Neural cell (in vitro differentiated cells): ENCODE results near the gene DIS3L2. TPM values are rescaled to one million over a fixed set of nuclear protein-coding genes. Genes with fewer than 3 reads are reported as not detected.

Experiments
- H2AFZ ChIP-seq: fragments of 200-600, 300-800 bp; sonication (generic), shearing (Covaris generic); 2 replicates; pipeline ENCODE4 v1.6.0; 2014; ENCODE audit warnings: low read depth, mild to moderate bottlenecking, antibody characterized with exemption, low read length, moderate library complexity
- H3F3A ChIP-seq: fragments of 200-600 bp; shearing (Covaris generic); 2 replicates; pipeline ENCODE4 v1.6.1; 2016; ENCODE audit warnings: mild to moderate bottlenecking, moderate library complexity, mixed read lengths, antibody characterized with exemption, low read length; ENCODE audit not compliant: insufficient read depth, poor library complexity, severe bottlenecking
- H3K27ac ChIP-seq: fragments of 200-600, 300-800 bp; sonication (generic), shearing (Covaris generic); 2 replicates; pipeline ENCODE4 v1.5.1; 2014; ENCODE audit warnings: mild to moderate bottlenecking, low read length, moderate library complexity
- H3K27me3 ChIP-seq: fragments of 300-800, 200-600 bp; sonication (generic), shearing (Covaris generic); 2 replicates; pipeline ENCODE4 v1.6.0; 2014; ENCODE audit warnings: mild to moderate bottlenecking, low read depth, low read length, moderate library complexity; ENCODE audit not compliant: insufficient read depth
- H3K36me3 ChIP-seq: fragments of 300-800, 200-600 bp; sonication (generic), shearing (Covaris generic); 2 replicates; pipeline ENCODE4 v1.5.1; 2014; ENCODE audit warnings: mild to moderate bottlenecking, antibody characterized with exemption, low read length, moderate library complexity; ENCODE audit not compliant: insufficient read depth
- H3K4me2 ChIP-seq: fragments of 300-800, 200-600 bp; sonication (generic), shearing (Covaris generic); 2 replicates; pipeline ENCODE4 v1.6.0; 2014; ENCODE audit warnings: mild to moderate bottlenecking, low read length
- H3K4me3 ChIP-seq: fragments of 300-800, 200-600 bp; sonication (generic), shearing (Covaris generic); 2 replicates; pipeline ENCODE4 v1.5.1; 2014; ENCODE audit warnings: mild to moderate bottlenecking, low read length, moderate library complexity
- H3K79me2 ChIP-seq: fragments of 200-600 bp; shearing (Covaris generic); replicated peaks from 2 replicates; pipeline ENCODE4 v1.6.0; 2014; ENCODE audit warnings: mild to moderate bottlenecking, low read length, moderate library complexity; ENCODE audit not compliant: insufficient read depth
- H3K9ac ChIP-seq: fragments of 300-800, 200-600 bp; sonication (generic), shearing (Covaris generic); 2 replicates; pipeline ENCODE4 v1.6.1; 2016; ENCODE audit warnings: mild to moderate bottlenecking, low read length, mixed read lengths
- H3K9me2 ChIP-seq: fragments of 200-600 bp; shearing (Covaris generic); 2 replicates; pipeline ENCODE4 v1.6.1; 2016; ENCODE audit warnings: mild to moderate bottlenecking, low read length, mixed read lengths; ENCODE audit not compliant: insufficient read depth
- H3K9me3 ChIP-seq: fragments of 200-600, 300-800 bp; sonication (generic), shearing (Covaris generic); 2 replicates; pipeline ENCODE4 v1.6.1; 2016; ENCODE audit warnings: mild to moderate bottlenecking, mixed run types, low read length, moderate library complexity, mixed read lengths
- H4K20me1 ChIP-seq: fragments of 200-600 bp; shearing (Covaris generic); 2 replicates; pipeline ENCODE4 v1.6.1; 2016; ENCODE audit warnings: mild to moderate bottlenecking, mixed run types; ENCODE audit not compliant: insufficient read depth
- EP300 ChIP-seq: fragments of 450-650 bp; conservative IDR thresholded peaks from 2 replicates; pipeline ENCODE4 v1.6.1; 2014; ENCODE audit warnings: antibody characterized with exemption, mild to moderate bottlenecking, moderate library complexity; ENCODE audit not compliant: poor library complexity, severe bottlenecking
- EZH2 ChIP-seq: fragments of 200-600, 300-800 bp; shearing (Covaris generic), sonication (generic); IDR thresholded peaks from 2 replicates; pipeline ENCODE4 v1.6.1; 2014; ENCODE audit warnings: antibody characterized with exemption, low read length, borderline replicate concordance, mild to moderate bottlenecking; ENCODE audit not compliant: insufficient read depth, poor library complexity, severe bottlenecking
- MXI1 ChIP-seq: fragments of 450-650 bp; conservative IDR thresholded peaks from 2 replicates; pipeline ENCODE4 v1.6.1; 2014; ENCODE audit warnings: antibody characterized with exemption, mild to moderate bottlenecking; ENCODE audit not compliant: poor library complexity, severe bottlenecking
- POLR2AphosphoS5 ChIP-seq: IDR thresholded peaks from 2 replicates; pipeline ENCODE4 v1.6.1; 2012
- RAD21 ChIP-seq: fragments of 450-650 bp; conservative IDR thresholded peaks from 2 replicates; pipeline ENCODE4 v1.6.1; 2014; ENCODE audit warnings: antibody characterized with exemption, mild to moderate bottlenecking, moderate library complexity
- SMC3 ChIP-seq: fragments of 450-650 bp; conservative IDR thresholded peaks from 2 replicates; pipeline ENCODE4 v1.6.1; 2014; ENCODE audit warnings: antibody characterized with exemption, mild to moderate bottlenecking, moderate library complexity; ENCODE audit not compliant: poor library complexity
- TAF1 ChIP-seq: IDR thresholded peaks from 2 replicates; pipeline ENCODE4 v1.6.1; 2012; ENCODE audit warnings: low read depth
- polyA plus RNA-seq: library from polyadenylated mRNA; depleted of rRNA; stranded (reverse); fragments of >200 nt; gene quantifications from 2 replicates; pipeline ENCODE4 v1.2.3, GENCODE V29; 2014
- TF ChIP-seq, protein P1 (sequence below): IDR thresholded peaks from 2 replicates; pipeline ENCODE4 v1.6.1; 2012; ENCODE audit warnings: borderline replicate concordance
- TF ChIP-seq, protein P2 (sequence below): fragments of 450-650 bp; IDR thresholded peaks from 2 replicates; pipeline ENCODE4 v1.5.1; 2014; ENCODE audit warnings: antibody characterized with exemption, mild to moderate bottlenecking, moderate library complexity; ENCODE audit not compliant: poor library complexity, severe bottlenecking

DIS3L2 gene
- polyA plus RNA-seq, 1 donor from 2014 or later = 20.0 TPM

DNA sequence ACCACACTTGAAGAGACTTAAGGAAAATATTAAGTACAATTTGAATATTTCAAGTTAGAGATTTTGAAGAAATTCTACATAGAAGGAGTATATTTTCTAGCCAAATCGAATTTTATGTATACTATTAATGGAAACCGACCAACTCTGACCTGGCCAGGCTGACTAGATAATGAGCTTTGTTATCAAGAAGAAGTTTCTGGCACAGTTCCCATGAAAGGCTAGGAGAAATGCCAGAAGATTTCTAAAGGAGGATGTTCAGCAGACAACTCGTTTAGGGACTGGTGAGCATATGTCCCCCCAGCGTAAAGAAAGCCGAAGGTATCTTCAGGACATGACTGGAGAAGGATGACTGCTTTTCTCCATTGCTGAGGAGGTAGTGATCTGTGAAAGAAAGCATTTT is 127.3 kb downstream of the DIS3L2 start:
- Histone ChIP-seq H3K27ac (no peak overlapping the region), H3K9me2 (no peaks in the 10 kb centered on the region), H4K20me1 (no peaks in the 10 kb centered on the region), H3K27me3 (no peaks in the 10 kb centered on the region), H3K9ac (no peak overlapping the region), H3K4me2 (no peak overlapping the region), H3F3A (no peaks in the 10 kb centered on the region), H3K36me3 (no peaks in the 10 kb centered on the region), H3K9me3 (no peaks in the 10 kb centered on the region), H3K4me3 (no peak overlapping the region), H2AFZ (no peak overlapping the region), H3K79me2 (no peaks in the 10 kb centered on the region)
- TF ChIP-seq SMC3 (no peak), TAF1 (no peak), EP300 (no peak), MXI1 (no peak), EZH2 (no peak), RAD21 (no peak), POLR2AphosphoS5 (no peak)
- TF ChIP-seq, protein P1, sequence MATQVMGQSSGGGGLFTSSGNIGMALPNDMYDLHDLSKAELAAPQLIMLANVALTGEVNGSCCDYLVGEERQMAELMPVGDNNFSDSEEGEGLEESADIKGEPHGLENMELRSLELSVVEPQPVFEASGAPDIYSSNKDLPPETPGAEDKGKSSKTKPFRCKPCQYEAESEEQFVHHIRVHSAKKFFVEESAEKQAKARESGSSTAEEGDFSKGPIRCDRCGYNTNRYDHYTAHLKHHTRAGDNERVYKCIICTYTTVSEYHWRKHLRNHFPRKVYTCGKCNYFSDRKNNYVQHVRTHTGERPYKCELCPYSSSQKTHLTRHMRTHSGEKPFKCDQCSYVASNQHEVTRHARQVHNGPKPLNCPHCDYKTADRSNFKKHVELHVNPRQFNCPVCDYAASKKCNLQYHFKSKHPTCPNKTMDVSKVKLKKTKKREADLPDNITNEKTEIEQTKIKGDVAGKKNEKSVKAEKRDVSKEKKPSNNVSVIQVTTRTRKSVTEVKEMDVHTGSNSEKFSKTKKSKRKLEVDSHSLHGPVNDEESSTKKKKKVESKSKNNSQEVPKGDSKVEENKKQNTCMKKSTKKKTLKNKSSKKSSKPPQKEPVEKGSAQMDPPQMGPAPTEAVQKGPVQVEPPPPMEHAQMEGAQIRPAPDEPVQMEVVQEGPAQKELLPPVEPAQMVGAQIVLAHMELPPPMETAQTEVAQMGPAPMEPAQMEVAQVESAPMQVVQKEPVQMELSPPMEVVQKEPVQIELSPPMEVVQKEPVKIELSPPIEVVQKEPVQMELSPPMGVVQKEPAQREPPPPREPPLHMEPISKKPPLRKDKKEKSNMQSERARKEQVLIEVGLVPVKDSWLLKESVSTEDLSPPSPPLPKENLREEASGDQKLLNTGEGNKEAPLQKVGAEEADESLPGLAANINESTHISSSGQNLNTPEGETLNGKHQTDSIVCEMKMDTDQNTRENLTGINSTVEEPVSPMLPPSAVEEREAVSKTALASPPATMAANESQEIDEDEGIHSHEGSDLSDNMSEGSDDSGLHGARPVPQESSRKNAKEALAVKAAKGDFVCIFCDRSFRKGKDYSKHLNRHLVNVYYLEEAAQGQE = no peak
- TF ChIP-seq, protein P2, sequence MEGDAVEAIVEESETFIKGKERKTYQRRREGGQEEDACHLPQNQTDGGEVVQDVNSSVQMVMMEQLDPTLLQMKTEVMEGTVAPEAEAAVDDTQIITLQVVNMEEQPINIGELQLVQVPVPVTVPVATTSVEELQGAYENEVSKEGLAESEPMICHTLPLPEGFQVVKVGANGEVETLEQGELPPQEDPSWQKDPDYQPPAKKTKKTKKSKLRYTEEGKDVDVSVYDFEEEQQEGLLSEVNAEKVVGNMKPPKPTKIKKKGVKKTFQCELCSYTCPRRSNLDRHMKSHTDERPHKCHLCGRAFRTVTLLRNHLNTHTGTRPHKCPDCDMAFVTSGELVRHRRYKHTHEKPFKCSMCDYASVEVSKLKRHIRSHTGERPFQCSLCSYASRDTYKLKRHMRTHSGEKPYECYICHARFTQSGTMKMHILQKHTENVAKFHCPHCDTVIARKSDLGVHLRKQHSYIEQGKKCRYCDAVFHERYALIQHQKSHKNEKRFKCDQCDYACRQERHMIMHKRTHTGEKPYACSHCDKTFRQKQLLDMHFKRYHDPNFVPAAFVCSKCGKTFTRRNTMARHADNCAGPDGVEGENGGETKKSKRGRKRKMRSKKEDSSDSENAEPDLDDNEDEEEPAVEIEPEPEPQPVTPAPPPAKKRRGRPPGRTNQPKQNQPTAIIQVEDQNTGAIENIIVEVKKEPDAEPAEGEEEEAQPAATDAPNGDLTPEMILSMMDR = no peak

DNA sequence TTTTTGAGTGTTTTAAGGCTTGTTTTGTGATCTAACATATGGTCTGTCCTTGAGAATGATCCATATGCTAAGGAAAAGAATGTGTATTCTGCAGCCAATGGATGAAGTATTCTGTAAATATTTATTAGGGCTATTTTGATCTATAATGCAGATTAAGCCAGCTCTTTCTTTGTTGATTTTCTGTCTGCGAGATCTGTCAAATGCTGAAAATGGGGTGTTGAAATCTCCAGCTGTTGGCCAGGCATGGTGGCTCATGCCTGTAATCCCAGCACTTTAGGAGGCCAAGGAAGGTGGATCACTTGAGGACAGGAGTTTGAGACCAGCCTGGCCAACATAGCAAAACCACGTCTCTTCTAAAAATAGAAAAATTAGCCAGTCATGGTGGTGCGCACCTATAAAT is 132.7 kb downstream of the DIS3L2 start:
- Histone ChIP-seq H3K9me3 (no peaks in the 10 kb centered on the region), H4K20me1 (no peaks in the 10 kb centered on the region), H3K4me3 (no peak overlapping the region), H3K4me2 (no peak overlapping the region), H3K36me3 (no peaks in the 10 kb centered on the region), H3K9ac (no peak overlapping the region), H3F3A (no peaks in the 10 kb centered on the region), H3K79me2 (no peaks in the 10 kb centered on the region), H3K27ac (no peak overlapping the region), H2AFZ (no peak overlapping the region), H3K27me3 (no peaks in the 10 kb centered on the region), H3K9me2 (no peaks in the 10 kb centered on the region)
- TF ChIP-seq EP300 = no peak
- no peak for TF ChIP-seq MXI1
- TF ChIP-seq EZH2 = no peak
- TF ChIP-seq SMC3 = no peak
- TF ChIP-seq POLR2AphosphoS5 = no peak

DNA sequence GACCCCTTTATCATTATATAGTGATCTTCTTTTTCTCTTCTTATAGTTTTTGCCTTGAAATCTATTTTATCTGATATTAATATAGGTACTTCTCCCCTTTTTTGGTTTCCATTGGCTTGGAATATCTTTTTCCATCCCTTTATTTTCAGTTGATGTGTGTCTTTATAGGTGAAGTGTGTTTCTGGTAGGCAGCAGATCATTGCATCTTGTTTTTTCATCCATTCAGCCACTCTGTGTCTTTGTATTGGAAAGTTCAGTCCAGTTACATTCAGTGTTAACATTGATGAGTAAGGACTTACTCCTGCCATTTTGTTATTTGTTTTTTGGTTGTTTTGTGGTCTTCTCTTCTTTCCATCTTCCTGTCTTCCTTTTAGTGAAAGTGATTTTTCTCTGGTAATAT is 133.4 kb downstream of the DIS3L2 start:
- no peak overlapping the region for H3K4me2 ChIP-seq
- H3K79me2 ChIP-seq = no peaks in the 10 kb centered on the region
- no peaks in the 10 kb centered on the region for H3K9me2 ChIP-seq
- no peak overlapping the region for H2AFZ ChIP-seq
- H3K36me3 ChIP-seq = no peaks in the 10 kb centered on the region
- H3F3A ChIP-seq = no peaks in the 10 kb centered on the region
- no peaks in the 10 kb centered on the region for H3K27me3 ChIP-seq
- H3K9me3 ChIP-seq = no peaks in the 10 kb centered on the region
- no peak overlapping the region for H3K27ac ChIP-seq
- no peak overlapping the region for H3K4me3 ChIP-seq
- no peak overlapping the region for H3K9ac ChIP-seq
- TF ChIP-seq RAD21 (no peak), TAF1 (no peak), MXI1 (no peak), EP300 (no peak)
- TF ChIP-seq, protein P1 = no peak
- TF ChIP-seq, protein P2 = no peak
- H4K20me1 ChIP-seq = no peaks in the 10 kb centered on the region
